Putamen (tissue), 1 donor: ENCODE measurements around the gene CUL3.
A peak's percentile ranks its signal among the peaks of the same experiment; 100 is the strongest.
"Not testable (repeated sequence)": the region's sequence is repeated elsewhere in the genome, so short reads cannot be mapped to it uniquely, and the experiment has no call there.

Experiments used
- DNase-seq: peaks from one replicate; pipeline ENCODE4 v3.0.0-alpha.2; 2016; ENCODE audit warnings: low spot score

Gene CUL3

GRCh38 chr2:224585211-224586088, at the start of gene CUL3:
CUL3 (minus strand) TSS chr2:224585363; CDS start chr2:224585009, 354 bp downstream.
- DNase-seq, result peak; percentile 99

GRCh38 chr2:224630659-224631550, 45.7 kb upstream of the CUL3 start:
- no peak for DNase-seq

GRCh38 chr2:224628416-224628815, 43.3 kb upstream of the CUL3 start:
- no peak for DNase-seq

GRCh38 chr2:224626735-224627134, 41.6 kb upstream of the CUL3 start:
- DNase-seq, result no peak

- no peak for DNase-seq
Observed at GRCh38 chr2:224613543-224614286, 28.6 kb upstream of the CUL3 start.

GRCh38 chr2:224612578-224612977, 27.4 kb upstream of the CUL3 start:
- DNase-seq, result no peak

GRCh38 chr2:224611938-224612337, 26.8 kb upstream of the CUL3 start:
- no peak for DNase-seq

- no peak for DNase-seq
Observed at GRCh38 chr2:224608104-224608503, 22.9 kb upstream of the CUL3 start.

DNA sequence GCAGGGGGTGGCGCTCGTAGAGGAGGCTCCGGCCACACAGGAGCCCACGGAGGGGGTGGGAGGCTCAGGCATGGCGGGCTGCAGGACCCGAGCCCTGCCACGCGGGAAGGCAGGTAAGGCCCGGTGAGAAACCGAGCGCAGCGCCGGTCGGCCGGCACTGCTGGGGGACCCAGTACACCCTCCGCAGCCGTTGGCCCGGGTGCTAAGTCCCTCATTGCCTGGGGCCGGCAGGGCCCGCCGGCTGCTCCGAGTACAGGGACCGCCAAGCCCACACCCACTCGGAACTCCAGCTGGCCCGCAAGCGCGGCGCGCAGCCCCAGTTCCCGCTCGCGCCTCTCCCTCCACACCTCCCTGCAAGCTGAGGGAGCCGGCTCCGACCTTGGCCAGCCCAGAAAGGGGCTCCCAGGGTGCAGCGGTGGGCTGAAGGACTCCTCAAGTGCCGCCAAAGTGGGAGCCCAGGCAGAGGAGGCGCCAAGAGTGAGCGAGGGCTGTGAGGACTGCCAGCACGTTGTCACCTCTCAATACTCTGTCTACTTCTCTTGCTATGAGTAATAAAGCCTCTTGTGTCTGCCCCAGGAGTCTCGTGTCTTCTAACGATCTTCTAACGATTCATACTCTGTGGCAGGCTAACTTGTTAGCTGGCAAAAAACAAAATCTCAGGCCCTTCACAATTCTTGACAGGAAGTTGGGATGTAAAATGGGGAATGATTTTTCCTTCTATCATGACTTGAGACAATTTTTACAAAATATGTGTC, 18.8 kb upstream of the CUL3 start:
- DNase-seq, result not testable (repeated sequence)

DNA sequence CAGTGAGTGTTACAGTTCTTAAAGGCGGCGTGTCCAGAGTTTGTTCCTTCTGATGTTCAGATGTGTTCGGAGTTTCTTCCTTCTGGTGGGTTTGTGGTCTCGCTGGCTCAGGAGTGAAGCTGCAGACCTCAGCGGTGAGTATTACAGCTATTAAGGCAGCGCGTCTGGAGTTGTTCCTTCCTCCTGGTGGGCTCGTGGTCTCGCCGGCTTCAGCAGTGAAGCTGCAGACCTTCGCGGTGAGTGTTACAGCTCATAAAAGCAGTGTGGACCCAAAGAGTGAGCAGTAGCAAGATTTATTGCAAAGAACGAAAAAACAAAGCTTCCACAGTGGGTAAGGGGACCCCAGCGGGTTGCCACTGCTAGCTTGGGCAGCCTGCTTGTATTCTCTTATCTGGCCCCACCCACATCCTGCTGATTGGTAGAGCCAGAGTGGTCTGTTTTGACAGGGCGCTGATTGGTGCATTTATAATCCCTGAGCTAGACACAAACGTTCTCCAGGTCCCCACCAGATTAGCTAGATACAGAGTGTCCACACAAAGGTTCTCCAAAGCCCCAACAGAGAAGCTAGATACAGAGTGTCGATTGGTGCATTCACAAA, 17.7 kb upstream of the CUL3 start:
- DNase-seq, result not testable (repeated sequence)

DNA sequence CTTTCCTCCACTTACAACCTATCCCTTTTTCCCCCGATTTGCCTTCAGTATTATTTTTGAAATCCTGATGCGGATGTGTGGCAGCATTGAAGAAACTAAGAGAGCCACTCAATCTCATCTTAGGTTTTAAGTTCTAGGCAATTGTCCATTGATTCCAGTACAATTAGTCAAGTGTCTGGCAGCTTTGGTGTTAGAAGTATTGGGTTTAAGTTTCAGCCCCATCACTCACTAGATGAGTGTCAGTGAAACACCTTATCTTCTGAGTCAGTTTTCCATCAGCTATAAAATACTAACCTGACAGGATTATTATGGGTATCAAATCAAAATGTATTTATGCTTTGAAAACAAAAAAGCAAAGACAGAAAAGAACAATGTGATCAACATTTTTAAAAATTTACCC, 16.8 kb upstream of the CUL3 start:
- DNase-seq, result no peak

DNA sequence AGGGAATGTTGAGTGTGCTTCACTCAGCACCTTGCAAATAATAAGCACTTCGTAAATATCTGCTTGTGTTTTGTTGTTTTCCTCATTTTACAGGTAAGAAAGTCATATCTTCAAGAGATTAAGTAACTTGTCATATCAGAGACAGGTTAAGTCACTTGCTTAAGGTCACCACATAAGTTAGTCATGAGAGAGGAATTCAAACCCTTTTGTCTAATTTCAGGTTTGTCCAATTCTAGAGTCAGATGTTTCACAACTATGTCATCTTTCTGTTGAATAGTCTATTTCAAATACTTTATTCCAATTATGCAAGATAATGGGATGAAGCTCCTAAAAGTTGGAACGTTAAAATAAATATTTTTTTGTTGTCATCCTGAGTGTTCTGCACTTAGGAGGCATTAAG, 13.5 kb upstream of the CUL3 start:
- no peak for DNase-seq

DNA sequence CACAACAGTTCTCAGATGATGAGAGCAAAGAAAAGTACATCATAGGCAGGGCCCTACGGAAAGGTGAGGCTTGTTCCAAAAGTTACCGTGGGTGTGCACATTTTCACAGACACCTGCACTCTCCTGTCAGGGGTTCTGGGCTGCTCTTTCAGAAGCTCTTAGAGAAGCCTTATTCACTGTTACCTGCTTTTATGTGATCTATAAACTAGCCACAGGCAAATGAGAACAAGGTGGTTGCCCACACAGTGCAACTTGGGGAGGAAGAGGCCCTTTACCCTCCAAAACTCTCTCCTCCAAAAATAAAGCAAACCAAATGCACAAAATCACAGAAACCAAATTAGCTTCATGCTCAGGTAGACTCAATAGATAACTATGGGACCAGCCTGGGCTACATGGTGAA, 11.1 kb upstream of the CUL3 start:
- no peak for DNase-seq

DNA sequence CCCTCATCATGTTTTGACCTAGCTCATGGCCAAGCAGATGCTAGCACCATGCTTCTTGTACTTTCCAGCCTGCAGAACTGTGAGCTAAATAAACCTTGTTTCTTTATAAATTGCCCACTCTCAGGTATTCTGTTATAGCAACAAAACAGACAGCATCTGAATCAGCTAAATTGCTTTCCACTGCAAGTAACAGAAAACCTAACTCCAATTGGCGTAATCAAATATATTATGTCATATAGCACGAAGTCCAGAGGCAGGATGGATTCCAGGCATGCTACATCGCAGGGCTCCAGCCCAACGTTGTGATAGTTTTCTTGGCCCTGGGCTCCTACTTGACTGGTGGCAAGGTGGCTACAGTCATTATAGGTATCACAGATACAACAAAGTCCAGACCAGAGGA, 10.4 kb upstream of the CUL3 start:
- DNase-seq, result no peak

DNA sequence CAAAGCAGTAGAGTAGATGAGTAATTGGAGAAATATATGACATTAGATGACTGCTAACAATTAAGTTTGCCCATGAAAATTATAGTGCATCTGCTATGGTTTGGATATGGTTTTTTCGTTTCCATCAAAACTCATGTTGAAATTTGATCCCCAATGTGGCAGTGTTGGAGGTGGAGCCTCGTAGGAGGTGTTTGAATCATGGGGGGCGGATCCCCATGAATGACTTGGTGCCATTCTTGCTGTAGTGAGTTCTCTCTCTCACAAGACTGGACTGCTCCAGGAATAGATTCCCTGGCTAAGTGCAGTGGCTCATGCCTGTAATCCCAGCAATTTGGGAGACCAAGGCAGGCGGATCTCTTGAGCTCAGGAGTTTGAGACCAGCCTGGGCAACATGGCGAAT, 9.7 kb upstream of the CUL3 start:
- DNase-seq, result no peak

DNA sequence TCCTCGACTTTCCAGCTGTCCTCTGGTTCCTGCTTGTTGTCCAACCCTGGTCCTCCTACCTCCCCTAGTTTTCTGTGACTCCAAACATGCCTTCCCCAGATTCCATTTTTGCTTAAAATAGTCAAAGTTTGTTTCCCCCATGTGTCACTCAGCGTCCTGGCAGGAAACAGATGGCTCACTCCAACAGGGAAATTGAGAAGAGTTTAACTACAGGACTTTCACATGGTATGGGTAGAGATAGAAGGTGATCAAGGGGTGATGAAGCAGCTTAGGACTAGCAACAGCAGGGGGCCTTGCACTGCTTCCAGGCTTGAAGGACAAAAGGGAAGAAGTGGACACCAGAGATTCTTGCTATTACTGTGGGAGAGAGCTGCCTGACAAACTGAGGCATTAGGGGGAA, 6.1 kb upstream of the CUL3 start:
- no peak for DNase-seq

DNA sequence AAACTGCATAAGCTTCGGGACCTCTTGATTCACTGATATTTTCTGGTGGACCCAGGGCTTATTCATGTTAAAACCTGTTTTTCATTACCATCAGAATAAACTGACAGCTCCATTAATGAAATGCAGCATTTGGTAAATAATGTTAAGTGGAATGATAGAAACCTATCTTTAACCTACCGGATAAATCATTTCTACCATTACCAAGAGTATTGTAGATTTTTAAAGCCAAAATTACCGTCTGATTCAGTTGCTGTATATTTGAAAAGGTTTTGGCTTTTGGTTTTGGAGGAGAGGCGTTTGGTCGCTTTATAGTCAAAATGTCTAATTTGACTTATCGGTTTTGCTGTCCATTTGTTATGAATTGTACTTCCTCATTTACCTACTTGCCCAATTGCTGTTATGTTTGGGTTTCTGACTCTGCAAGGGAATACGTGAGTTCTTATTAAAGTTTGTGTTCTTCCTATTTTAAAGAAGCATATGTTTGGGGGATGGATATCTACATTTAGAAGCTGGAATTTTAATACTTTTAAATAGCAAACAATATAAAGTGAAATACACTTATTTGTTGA, 1.0 kb upstream of the CUL3 start:
- DNase-seq, result peak; percentile 2

- DNase-seq, result peak; percentile 39
Observed at GRCh38 chr2:224584785-224585210, 365 bp downstream of the CUL3 start.

GRCh38 chr2:224584111-224584784, 915 bp downstream of the CUL3 start:
- peak; percentile 16 for DNase-seq

- DNase-seq, result not testable (repeated sequence)
Observed at GRCh38 chr2:224583033-224583432, 2.1 kb downstream of the CUL3 start.
